ENCODE results near the gene NFIX. TPM values are rescaled to one million over a fixed set of nuclear protein-coding genes. Genes with fewer than 3 reads are reported as not detected.

The NFIX gene
- total RNA-seq (2022; extraction: Qiagen RNA extraction): 3.3 to 5.1 TPM (median 4.6 TPM) in 5 replicates

GRCh38 chr19:12994701-12995595 is at the start of gene NFIX:
Gene NFIX (plus strand): TSS chr19:12995475. CDS start chr19:12995838, 363 bp downstream.

GRCh38 chr19:12945479-12946091 is 49.7 kb upstream of the NFIX start, which contains the start of gene RAD23A:
Gene RAD23A (plus strand): TSS chr19:12945862. CDS start chr19:12945949, 87 bp downstream.

GRCh38 chr19:12956446-12957388 is 38.6 kb upstream of the NFIX start, which contains the start of gene GADD45GIP1:
Gene GADD45GIP1 (minus strand): TSS chr19:12957223. CDS start chr19:12957212, 11 bp downstream.

GRCh38 chr19:12969292-12969988 is 25.8 kb upstream of the NFIX start, which contains the start of gene DAND5:
Gene DAND5 (plus strand): TSS chr19:12969576. CDS start chr19:12969661, 85 bp downstream.

GRCh38 chr19:13102666-13103580 is 107.6 kb downstream of the NFIX start, which contains the start of gene LYL1:
Gene LYL1 (minus strand): TSS chr19:13102858. CDS start chr19:13101171, 1,687 bp downstream.

GRCh38 chr19:13116282-13117175 is 121.3 kb downstream of the NFIX start, which contains the start of gene TRMT1:
Gene TRMT1 (minus strand): TSS chr19:13116740. CDS start chr19:13116399, 341 bp downstream.

GRCh38 chr19:13117772-13118423 is 122.6 kb downstream of the NFIX start, which contains the start of gene NACC1:
Gene NACC1 (plus strand): TSS chr19:13118264. CDS start chr19:13135208, 16,944 bp downstream.

Other genes with a start within 250 kb of the NFIX start
- gene BEST2, start 243.7 kb upstream of the NFIX start, total RNA-seq (2022; extraction: Qiagen RNA extraction): 0.24 to 0.35 TPM (median 0.28 TPM) in 4 of 5 replicates, not detected in the other
- 9.8 to 12.4 TPM (median 10.8 TPM) in 5 replicates for gene HOOK2, start 219.9 kb upstream of the NFIX start, total RNA-seq (2022; extraction: Qiagen RNA extraction)
- 97.7 to 170 TPM (median 137 TPM) in 5 replicates for gene JUNB, start 204.0 kb upstream of the NFIX start, total RNA-seq (2022; extraction: Qiagen RNA extraction)
- 0.18 to 1.1 TPM (median 0.80 TPM) in 5 replicates for gene PRDX2, start 193.7 kb upstream of the NFIX start, total RNA-seq (2022; extraction: Qiagen RNA extraction)
- 6.2 to 15.8 TPM (median 9.6 TPM) in 4 of 5 replicates, not detected in the other for gene THSD8, start 193.4 kb upstream of the NFIX start, total RNA-seq (2022; extraction: Qiagen RNA extraction)
- gene RNASEH2A, start 188.9 kb upstream of the NFIX start, total RNA-seq (2022; extraction: Qiagen RNA extraction): 37.6 to 51.5 TPM (median 48.6 TPM) in 5 replicates
- gene RTBDN, start 160.9 kb upstream of the NFIX start, total RNA-seq (2022; extraction: Qiagen RNA extraction): 0.10 to 0.27 TPM (median 0.14 TPM) in 4 of 5 replicates, not detected in the other
- gene MAST1, start 157.0 kb upstream of the NFIX start, total RNA-seq (2022; extraction: Qiagen RNA extraction): 1.5 to 2.0 TPM (median 1.9 TPM) in 5 replicates
- gene DNASE2, start 114.0 kb upstream of the NFIX start, total RNA-seq (2022; extraction: Qiagen RNA extraction): 27.2 to 33.8 TPM (median 32.3 TPM) in 5 replicates
- gene KLF1, start 108.3 kb upstream of the NFIX start, total RNA-seq (2022; extraction: Qiagen RNA extraction): 0.05 to 0.09 TPM (median 0.06 TPM) in 3 of 5 replicates, not detected in the others
- 8.8 to 10.0 TPM (median 9.4 TPM) in 5 replicates for gene GCDH, start 104.3 kb upstream of the NFIX start, total RNA-seq (2022; extraction: Qiagen RNA extraction)
- 0.28 to 0.70 TPM (median 0.38 TPM) in 5 replicates for gene SYCE2, start 76.2 kb upstream of the NFIX start, total RNA-seq (2022; extraction: Qiagen RNA extraction)
- 75.2 to 82.8 TPM (median 78.2 TPM) in 5 replicates for gene FARSA, start 61.8 kb upstream of the NFIX start, total RNA-seq (2022; extraction: Qiagen RNA extraction)
- 507 to 554 TPM (median 516 TPM) in 5 replicates for gene CALR, start 56.9 kb upstream of the NFIX start, total RNA-seq (2022; extraction: Qiagen RNA extraction)
- gene RAD23A, start 49.6 kb upstream of the NFIX start, total RNA-seq (2022; extraction: Qiagen RNA extraction): 70.7 to 86.3 TPM (median 80.4 TPM) in 5 replicates
- 30.1 to 58.7 TPM (median 54.9 TPM) in 5 replicates for gene GADD45GIP1, start 38.3 kb upstream of the NFIX start, total RNA-seq (2022; extraction: Qiagen RNA extraction)
- 0.03 to 0.08 TPM (median 0.06 TPM) in 5 replicates for gene DAND5, start 25.9 kb upstream of the NFIX start, total RNA-seq (2022; extraction: Qiagen RNA extraction)
- 0.61 to 1.0 TPM (median 0.85 TPM) in 5 replicates for gene LYL1, start 107.4 kb downstream of the NFIX start, total RNA-seq (2022; extraction: Qiagen RNA extraction)
- gene TRMT1, start 121.3 kb downstream of the NFIX start, total RNA-seq (2022; extraction: Qiagen RNA extraction): 38.1 to 45.9 TPM (median 40.7 TPM) in 5 replicates
- gene NACC1, start 122.8 kb downstream of the NFIX start, total RNA-seq (2022; extraction: Qiagen RNA extraction): 31.3 to 44.9 TPM (median 41.3 TPM) in 5 replicates
- gene STX10, start 154.9 kb downstream of the NFIX start, total RNA-seq (2022; extraction: Qiagen RNA extraction): 44.6 to 61.5 TPM (median 57.6 TPM) in 5 replicates
- gene IER2, start 154.9 kb downstream of the NFIX start, total RNA-seq (2022; extraction: Qiagen RNA extraction): 52.6 to 79.7 TPM (median 65.9 TPM) in 5 replicates

All from A549 treated with CORT108297 at 1 μM for 4 hours (cell line).